H9 (cell line): ENCODE measurements around the gene POLA1. TPM values are rescaled to one million over a fixed set of nuclear protein-coding genes. Genes with fewer than 3 reads are reported as not detected.

Experiments used
- DNase-seq: peaks from one replicate; pipeline ENCODE4 v3.0.0-alpha.2; 2017
- H2AFZ ChIP-seq: one replicate; pipeline ENCODE4 v1.6.1; 2013; ENCODE audit warnings: mild to moderate bottlenecking, low read length, control low read depth, moderate library complexity
- H2AK5ac ChIP-seq: 2 replicates; pipeline ENCODE4 v1.6.1; 2013; ENCODE audit warnings: low read length, control low read depth, mixed read lengths; ENCODE audit not compliant: insufficient read length
- H2BK120ac ChIP-seq: one replicate; pipeline ENCODE4 v1.6.1; 2013; ENCODE audit warnings: low read depth, mild to moderate bottlenecking, low read length, control low read depth, inconsistent platforms; ENCODE audit not compliant: poor library complexity, severe bottlenecking
- H2BK12ac ChIP-seq: 2 replicates; pipeline ENCODE4 v1.6.1; 2013; ENCODE audit warnings: low read length, control low read depth, mixed read lengths, low read depth; ENCODE audit not compliant: insufficient read length
- H2BK15ac ChIP-seq: 2 replicates; pipeline ENCODE4 v1.6.1; 2013; ENCODE audit warnings: low read depth, low read length, control low read depth
- H2BK20ac ChIP-seq: one replicate; pipeline ENCODE4 v1.6.1; 2013; ENCODE audit warnings: low read depth, mild to moderate bottlenecking, low read length, control low read depth, inconsistent platforms; ENCODE audit not compliant: poor library complexity, severe bottlenecking
- H2BK5ac ChIP-seq: 2 replicates; pipeline ENCODE4 v1.6.1; 2013; ENCODE audit warnings: low read length, control low read depth, mixed read lengths; ENCODE audit not compliant: insufficient read length
- H3K14ac ChIP-seq: 2 replicates; pipeline ENCODE4 v1.6.1; 2013; ENCODE audit warnings: low read length, control low read depth; ENCODE audit not compliant: insufficient read depth
- H3K18ac ChIP-seq: 2 replicates; pipeline ENCODE4 v1.6.1; 2013; ENCODE audit warnings: low read depth, mild to moderate bottlenecking, mixed read lengths, low read length, control low read depth; ENCODE audit not compliant: insufficient read length
- H3K23ac ChIP-seq: 2 replicates; pipeline ENCODE4 v1.6.1; 2013; ENCODE audit warnings: low read length, control low read depth, mixed read lengths, low read depth; ENCODE audit not compliant: insufficient read length
- H3K23me2 ChIP-seq: 2 replicates; pipeline ENCODE4 v1.6.1; 2013; ENCODE audit warnings: low read depth, mild to moderate bottlenecking, mixed read lengths, low read length, control low read depth; ENCODE audit not compliant: insufficient read length, poor library complexity, severe bottlenecking
- H3K27ac ChIP-seq: 2 replicates; pipeline ENCODE4 v1.5.1; 2013; ENCODE audit warnings: low read length, control low read depth, mixed read lengths, low read depth; ENCODE audit not compliant: insufficient read length
- H3K27me3 ChIP-seq: 2 replicates; pipeline ENCODE4 v1.6.1; 2013; ENCODE audit warnings: low read length, control low read depth, inconsistent platforms; ENCODE audit not compliant: insufficient read depth
- H3K4ac ChIP-seq: 2 replicates; pipeline ENCODE4 v1.6.1; 2013; ENCODE audit warnings: low read depth, mild to moderate bottlenecking, control low read depth, inconsistent platforms, low read length, moderate library complexity
- H3K4me1 ChIP-seq: 2 replicates; pipeline ENCODE4 v1.6.1; 2013; ENCODE audit warnings: low read length, control low read depth, inconsistent platforms; ENCODE audit not compliant: insufficient read depth
- H3K4me2 ChIP-seq: 2 replicates; pipeline ENCODE4 v1.6.1; 2013; ENCODE audit warnings: low read length, control low read depth, mixed read lengths; ENCODE audit not compliant: insufficient read length, insufficient read depth
- H3K56ac ChIP-seq: 2 replicates; pipeline ENCODE4 v1.6.1; 2013; ENCODE audit warnings: low read depth, mild to moderate bottlenecking, mixed read lengths, low read length, control low read depth; ENCODE audit not compliant: insufficient read length
- H3K79me1 ChIP-seq: 2 replicates; pipeline ENCODE4 v1.6.1; 2013; ENCODE audit warnings: low read depth, mild to moderate bottlenecking, moderate library complexity, low read length, control low read depth, inconsistent platforms; ENCODE audit not compliant: insufficient read depth, poor library complexity, severe bottlenecking
- H3K79me2 ChIP-seq: 2 replicates; pipeline ENCODE4 v1.6.1; 2013; ENCODE audit warnings: low read length, control low read depth, inconsistent platforms; ENCODE audit not compliant: insufficient read depth
- H3K9ac ChIP-seq: 2 replicates; pipeline ENCODE4 v1.6.1; 2013; ENCODE audit warnings: low read length, control low read depth, mixed read lengths; ENCODE audit not compliant: insufficient read length; ENCODE audit errors: extremely low read depth
- H3K9me3 ChIP-seq: one replicate; pipeline ENCODE4 v1.6.1; 2013; ENCODE audit warnings: low read depth, low read length, inconsistent platforms; ENCODE audit not compliant: control insufficient read depth
- H3T11ph ChIP-seq: one replicate; pipeline ENCODE4 v1.6.1; 2013; ENCODE audit warnings: mild to moderate bottlenecking, low read length, control low read depth, inconsistent platforms
- H4K20me1 ChIP-seq: one replicate; pipeline ENCODE4 v1.6.1; 2013; ENCODE audit not compliant: control insufficient read depth, insufficient read length, insufficient read depth
- H4K5ac ChIP-seq: 2 replicates; pipeline ENCODE4 v1.6.1; 2013; ENCODE audit warnings: low read depth, mild to moderate bottlenecking, mixed read lengths, low read length, control low read depth; ENCODE audit not compliant: insufficient read length
- H4K8ac ChIP-seq: replicated peaks from 2 replicates; pipeline ENCODE4 v1.6.1; 2013; ENCODE audit warnings: low read length, control low read depth, mixed read lengths, low read depth; ENCODE audit not compliant: insufficient read length
- H4K91ac ChIP-seq: 2 replicates; pipeline ENCODE4 v1.6.1; 2013; ENCODE audit warnings: low read depth, mild to moderate bottlenecking, moderate library complexity, mixed read lengths, low read length, control low read depth; ENCODE audit not compliant: insufficient read length
- H3K27ac Mint-ChIP-seq, 3 experiments: 2 replicates in 2 of 3; 3 replicates in 1 of 3; pipeline ENCODE4 v1.8.0; 2020 to 2021; ENCODE audit warnings: mixed read lengths in 3 of 3, mild to moderate bottlenecking in 1 of 3, moderate library complexity in 1 of 3
- H3K27me3 Mint-ChIP-seq: 2 replicates; pipeline ENCODE4 v1.8.0; 2021; ENCODE audit warnings: low read depth, mild to moderate bottlenecking, moderate library complexity, mixed read lengths
- H3K36me3 Mint-ChIP-seq, 3 experiments: 2 replicates in 2 of 3; 3 replicates in 1 of 3; pipeline ENCODE4 v1.8.0; 2020 to 2021; ENCODE audit warnings: low read depth in 3 of 3, mixed read lengths in 3 of 3; ENCODE audit not compliant: insufficient read depth in 1 of 3
- H3K4me1 Mint-ChIP-seq, 2 experiments: 2 replicates each; pipeline ENCODE4 v1.8.0; 2020; ENCODE audit warnings: mixed read lengths in 2 of 2
- H3K4me3 Mint-ChIP-seq, 2 experiments: 2 replicates in 1 of 2; 3 replicates in 1 of 2; pipeline ENCODE4 v1.8.0; 2020 to 2021; ENCODE audit warnings: mild to moderate bottlenecking in 2 of 2, mixed read lengths in 2 of 2, moderate library complexity in 1 of 2
- H3K9me3 Mint-ChIP-seq, 2 experiments: 2 replicates in 1 of 2; 3 replicates in 1 of 2; pipeline ENCODE4 v1.8.0; 2020; ENCODE audit warnings: mild to moderate bottlenecking in 2 of 2, mixed read lengths in 2 of 2, moderate library complexity in 1 of 2
- CTCF ChIP-seq: fragments of 200-600 bp; sonication (generic); conservative IDR thresholded peaks from 3 replicates; pipeline ENCODE4 v1.8.0; 2021; ENCODE audit warnings: antibody characterized with exemption, mild to moderate bottlenecking
- WGBS: extraction: QIAGEN DNeasy Blood & Tissue Kit; methylation state at CpG from one replicate; pipeline ENCODE4 v1.1.7; 2013; ENCODE audit warnings: missing lambda C conversion rate, low lambda C conversion rate, mixed read lengths; ENCODE audit not compliant: insufficient read length; ENCODE audit errors: extremely low coverage; 5-methylcytosine and 5-hydroxymethylcytosine counted together
- total RNA-seq: library from RNA; stranded (reverse); gene quantifications from 2 replicates; pipeline ENCODE4 v1.2.1, GENCODE V29; 2021

Gene POLA1
- total RNA-seq, 1 experiment from 2014 or later = 60.2 TPM

DNA sequence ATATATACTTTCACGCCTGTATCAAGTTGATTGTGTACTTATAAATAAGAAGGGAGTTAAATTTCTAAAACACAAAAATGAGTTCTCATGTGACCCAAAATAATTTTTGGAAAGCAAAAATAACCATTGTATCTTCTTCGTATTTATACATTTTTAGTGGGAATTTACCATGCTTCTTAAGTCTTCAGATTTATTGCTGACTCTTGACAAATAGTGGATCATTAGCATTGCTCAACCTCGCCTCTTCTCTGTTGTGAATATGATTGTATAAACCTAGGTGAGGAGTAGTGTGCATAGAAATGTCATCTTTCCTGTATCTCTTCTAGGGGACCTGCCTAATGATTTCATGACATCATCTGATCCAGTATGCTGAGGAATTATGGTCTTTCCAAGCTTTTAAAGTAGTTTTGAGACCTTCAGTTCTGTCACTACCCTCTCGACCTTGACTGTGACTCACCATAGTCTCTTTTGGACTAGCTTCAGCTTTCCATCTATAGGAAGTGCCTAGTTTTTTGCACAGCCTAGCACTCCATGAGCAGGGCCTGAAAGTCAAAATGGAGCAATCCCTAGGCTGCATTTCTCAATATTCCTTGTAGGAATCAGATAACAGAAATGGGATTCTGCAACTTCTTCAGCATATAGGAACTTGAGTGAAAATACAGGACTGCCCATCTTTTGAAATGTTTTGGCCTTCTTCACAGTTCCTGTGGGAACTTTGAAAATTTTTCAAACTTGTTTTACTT lies 164.5 kb downstream of the POLA1 start:
- H4K20me1 ChIP-seq = no peaks in the 10 kb centered on the region
- Mint-ChIP-seq H3K4me3 (no peak overlapping the region), H3K4me1 (peaks cover 0 to 6% of the 10 kb centered on the region in 2 experiments; a peak in 2 of 4 replicates), H3K27me3 (no peaks in the 10 kb centered on the region), H3K9me3 (no peaks in the 10 kb centered on the region), H3K36me3 (peaks cover 0 to 11% (median under 1%) of the 10 kb centered on the region in 3 experiments; a peak in 3 of 7 replicates), H3K27ac (no peak overlapping the region)
- no peak overlapping the region for H2BK12ac ChIP-seq
- TF ChIP-seq CTCF = no peak
- no peak overlapping the region for H3K18ac ChIP-seq
- no peaks in the 10 kb centered on the region for H3K23me2 ChIP-seq
- no peak overlapping the region for H3K4ac ChIP-seq
- H2BK5ac ChIP-seq = no peak overlapping the region
- no peaks in the 10 kb centered on the region for H3K9me3 ChIP-seq
- no peak for DNase-seq
- H3K23ac ChIP-seq = no peak overlapping the region
- no peak overlapping the region for H4K5ac ChIP-seq
- no CpG with 5 or more reads among the region's 4 CpGs for WGBS
- H3K4me2 ChIP-seq = no peak overlapping the region
- H3K79me1 ChIP-seq = no peaks in the 10 kb centered on the region
- no peak overlapping the region for H3K27ac ChIP-seq
- H2BK15ac ChIP-seq = no peak overlapping the region
- no peak overlapping the region for H2AFZ ChIP-seq
- 0 out of 2 replicates have a peak, but pooled peaks cover 2% of the 10 kb centered on the region for H3K4me1 ChIP-seq
- H2BK120ac ChIP-seq = no peak overlapping the region
- H3K27me3 ChIP-seq = no peaks in the 10 kb centered on the region
- H3T11ph ChIP-seq = no peak overlapping the region
- no peak overlapping the region for H2AK5ac ChIP-seq
- no peak overlapping the region for H2BK20ac ChIP-seq
- no peak overlapping the region for H4K91ac ChIP-seq
- no peak overlapping the region for H3K56ac ChIP-seq
- H4K8ac ChIP-seq = no peak overlapping the region
- no peak overlapping the region for H3K9ac ChIP-seq
- H3K79me2 ChIP-seq = no peaks in the 10 kb centered on the region
- H3K14ac ChIP-seq = no peak overlapping the region
